Adrenal gland (tissue), 5 donors: ENCODE measurements around the gene AUH.

Experiments
- POLR2A ChIP-seq, 2 donors: fragments of 450-650 bp; IDR thresholded peaks; one replicate each; pipeline ENCODE4 v1.6.1; 2017; ENCODE audit warnings: antibody characterized with exemption in 2 of 2, mild to moderate bottlenecking in 2 of 2, moderate library complexity in 1 of 2
- TF ChIP-seq, protein P1 (sequence below), 6 experiments: fragments of 450-650 bp in 4 of 6; fragments of 200-600 bp in 2 of 6; sonication (generic) in 1 of 6; IDR thresholded peaks; 1 replicate in 5 of 6; 2 replicates in 1 of 6; pipeline versions ENCODE4 v1.5.1 to v1.8.0; 2016 to 2021; ENCODE audit warnings: antibody characterized with exemption in 6 of 6, mild to moderate bottlenecking in 2 of 6, moderate library complexity in 1 of 6
- donor health status: DM: no; HTN: no; CAD: no.

DNA sequence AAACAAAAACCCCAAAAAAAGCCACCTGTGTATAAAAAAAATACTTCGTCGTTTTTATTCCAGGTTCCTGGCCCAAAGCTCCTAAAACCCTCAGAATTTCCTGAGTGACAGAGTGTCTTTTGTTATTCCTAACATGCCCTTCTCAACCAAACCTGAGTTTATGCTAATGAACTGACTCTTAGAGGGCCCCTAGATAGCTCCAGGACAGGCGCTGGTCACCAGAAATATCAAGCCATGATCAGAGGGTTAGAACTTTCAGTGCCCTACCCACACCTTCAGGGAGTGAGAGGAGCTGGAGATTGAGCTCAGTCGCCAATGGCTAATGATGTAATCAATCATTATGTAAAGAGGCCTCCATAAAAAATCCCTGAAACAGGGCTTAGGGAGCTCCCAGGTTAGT, 15.7 kb downstream of the AUH start:
- TF ChIP-seq POLR2A (IDR thresholded peaks at IDR 0.05) = no peak
- TF ChIP-seq, protein P1, sequence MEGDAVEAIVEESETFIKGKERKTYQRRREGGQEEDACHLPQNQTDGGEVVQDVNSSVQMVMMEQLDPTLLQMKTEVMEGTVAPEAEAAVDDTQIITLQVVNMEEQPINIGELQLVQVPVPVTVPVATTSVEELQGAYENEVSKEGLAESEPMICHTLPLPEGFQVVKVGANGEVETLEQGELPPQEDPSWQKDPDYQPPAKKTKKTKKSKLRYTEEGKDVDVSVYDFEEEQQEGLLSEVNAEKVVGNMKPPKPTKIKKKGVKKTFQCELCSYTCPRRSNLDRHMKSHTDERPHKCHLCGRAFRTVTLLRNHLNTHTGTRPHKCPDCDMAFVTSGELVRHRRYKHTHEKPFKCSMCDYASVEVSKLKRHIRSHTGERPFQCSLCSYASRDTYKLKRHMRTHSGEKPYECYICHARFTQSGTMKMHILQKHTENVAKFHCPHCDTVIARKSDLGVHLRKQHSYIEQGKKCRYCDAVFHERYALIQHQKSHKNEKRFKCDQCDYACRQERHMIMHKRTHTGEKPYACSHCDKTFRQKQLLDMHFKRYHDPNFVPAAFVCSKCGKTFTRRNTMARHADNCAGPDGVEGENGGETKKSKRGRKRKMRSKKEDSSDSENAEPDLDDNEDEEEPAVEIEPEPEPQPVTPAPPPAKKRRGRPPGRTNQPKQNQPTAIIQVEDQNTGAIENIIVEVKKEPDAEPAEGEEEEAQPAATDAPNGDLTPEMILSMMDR (IDR thresholded peaks at IDR 0.05) = no peak
